Left kidney (tissue), 2 donors: ENCODE results near the gene PCID2. TPM values are rescaled to one million over a fixed set of nuclear protein-coding genes. Genes with fewer than 3 reads are reported as not detected.

Experiments used
- DNase-seq: peaks from one replicate; pipeline ENCODE4 v3.0.0-alpha.2; 2013
- polyA plus RNA-seq: library from polyadenylated mRNA; unstranded; fragments of 120-200 nt; gene quantifications from one replicate; pipeline ENCODE4 v1.2.1, GENCODE V29; 2013; ENCODE audit not compliant: insufficient read length

The PCID2 gene
- polyA plus RNA-seq, 1 donor, result 80.4 TPM

- DNase-seq, result no peak
These were observed 58.5 kb downstream of the PCID2 start for GRCh38 chr13:113149711-113150549.

DNA sequence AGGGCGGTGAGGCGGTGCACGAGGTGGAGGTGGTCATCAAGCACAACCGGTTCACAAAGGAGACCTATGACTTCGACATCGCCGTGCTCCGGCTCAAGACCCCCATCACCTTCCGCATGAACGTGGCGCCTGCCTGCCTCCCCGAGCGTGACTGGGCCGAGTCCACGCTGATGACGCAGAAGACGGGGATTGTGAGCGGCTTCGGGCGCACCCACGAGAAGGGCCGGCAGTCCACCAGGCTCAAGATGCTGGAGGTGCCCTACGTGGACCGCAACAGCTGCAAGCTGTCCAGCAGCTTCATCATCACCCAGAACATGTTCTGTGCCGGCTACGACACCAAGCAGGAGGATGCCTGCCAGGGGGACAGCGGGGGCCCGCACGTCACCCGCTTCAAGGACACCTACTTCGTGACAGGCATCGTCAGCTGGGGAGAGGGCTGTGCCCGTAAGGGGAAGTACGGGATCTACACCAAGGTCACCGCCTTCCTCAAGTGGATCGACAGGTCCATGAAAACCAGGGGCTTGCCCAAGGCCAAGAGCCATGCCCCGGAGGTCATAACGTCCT lies 59.4 kb downstream of the PCID2 start:
- DNase-seq, result no peak

DNA sequence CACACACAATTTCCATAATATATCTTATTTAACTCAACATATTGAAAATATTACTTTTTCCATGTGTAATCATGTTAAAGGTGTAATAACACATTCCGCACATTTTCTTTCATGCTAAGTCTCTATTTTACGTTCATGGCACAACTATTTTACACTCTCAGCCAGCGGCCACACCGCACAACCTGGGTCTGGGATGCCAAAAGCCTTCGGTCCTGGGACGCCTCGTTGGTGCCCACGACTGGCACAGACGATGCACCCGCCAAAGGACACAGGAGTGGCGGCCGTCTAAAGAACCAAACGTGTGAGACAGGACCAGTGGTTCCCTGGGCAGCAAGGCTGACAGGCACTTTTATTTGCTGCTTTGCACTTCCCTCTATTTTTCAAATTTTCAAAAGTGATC lies 60.1 kb downstream of the PCID2 start:
- no peak for DNase-seq

- DNase-seq, result no peak
These were observed 61.3 kb downstream of the PCID2 start for GRCh38 chr13:113147206-113147605.

DNA sequence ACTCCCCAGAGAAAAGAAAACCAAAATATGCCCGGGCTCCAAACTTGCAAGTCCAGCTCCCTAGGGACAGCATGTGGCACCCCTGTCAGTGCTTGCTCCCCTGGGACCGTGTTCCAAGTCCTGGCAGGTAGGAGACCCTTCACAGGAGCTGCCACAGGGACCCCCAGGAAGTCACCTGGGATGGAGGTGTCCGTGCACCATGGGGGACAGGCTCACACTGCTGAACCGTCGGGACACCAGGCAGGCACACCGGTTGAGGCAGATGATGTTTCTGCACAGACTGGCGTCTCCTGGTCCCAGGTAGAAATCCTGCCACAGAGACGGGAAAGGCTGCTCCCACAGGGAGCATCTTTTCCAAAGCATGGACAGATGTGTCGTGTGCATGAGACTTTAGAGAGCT lies 61.7 kb downstream of the PCID2 start:
- no peak for DNase-seq

- DNase-seq, result no peak
These were observed 62.4 kb downstream of the PCID2 start for GRCh38 chr13:113145911-113146598.

- no peak for DNase-seq
These were observed 63.0 kb downstream of the PCID2 start for GRCh38 chr13:113145496-113145895.

GRCh38 chr13:113144255-113144629 lies 64.2 kb downstream of the PCID2 start:
- DNase-seq, result no peak

DNA sequence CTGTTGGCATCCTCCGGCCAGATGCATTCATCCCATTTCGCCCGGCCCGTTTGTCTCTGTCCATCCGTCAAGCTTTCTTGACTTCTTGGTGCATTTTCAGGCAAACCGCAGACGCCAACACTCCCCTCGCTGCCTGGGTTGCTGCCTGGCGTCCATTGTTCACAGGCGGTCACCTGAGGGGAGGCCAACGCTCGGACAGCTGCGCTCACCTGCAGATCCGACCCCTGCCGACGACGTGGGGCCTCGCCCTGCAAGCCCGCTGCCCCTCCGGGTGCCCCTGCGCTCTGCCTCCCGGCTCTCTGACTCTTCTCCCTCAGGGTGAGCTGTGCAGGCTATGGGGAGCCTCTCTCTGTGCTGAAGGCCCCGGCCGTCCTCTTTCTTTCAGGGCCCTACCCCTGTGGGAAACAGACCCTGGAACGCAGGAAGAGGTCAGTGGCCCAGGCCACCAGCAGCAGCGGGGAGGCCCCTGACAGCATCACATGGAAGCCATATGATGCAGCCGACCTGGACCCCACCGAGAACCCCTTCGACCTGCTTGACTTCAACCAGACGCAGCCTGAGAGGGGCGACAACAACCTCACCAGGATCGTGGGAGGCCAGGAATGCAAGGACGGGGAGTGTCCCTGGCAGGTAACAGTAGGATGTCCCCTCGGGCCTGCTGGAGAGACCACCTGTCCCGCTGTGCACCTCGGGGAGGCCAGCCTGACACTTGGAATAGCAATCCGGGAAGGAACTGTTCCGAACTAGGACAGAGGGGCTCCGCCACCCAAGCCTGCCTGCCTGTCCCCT lies 64.8 kb downstream of the PCID2 start:
- no peak for DNase-seq

GRCh38 chr13:113142876-113143275 lies 65.6 kb downstream of the PCID2 start:
- DNase-seq, result no peak

DNA sequence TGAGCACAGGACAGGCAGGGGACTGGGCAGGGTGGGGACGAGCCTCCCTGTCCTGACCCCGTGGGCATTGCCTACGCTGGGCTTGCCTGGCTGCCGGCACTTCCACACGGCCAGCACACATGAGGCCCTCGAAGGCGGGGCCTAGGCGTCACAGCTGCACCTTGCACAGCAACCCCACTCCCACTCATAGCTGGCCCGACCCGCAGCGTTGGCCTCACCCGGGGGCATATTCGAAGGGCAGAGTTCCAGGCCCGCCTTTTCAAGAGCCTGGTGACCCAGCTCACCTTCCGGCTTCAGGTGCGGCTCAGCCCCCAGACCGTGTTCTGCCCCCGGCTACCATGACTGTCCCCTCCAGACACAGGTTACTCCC lies 66.9 kb downstream of the PCID2 start:
- no peak for DNase-seq

- DNase-seq, result no peak
These were observed 67.5 kb downstream of the PCID2 start for GRCh38 chr13:113140677-113141600.

- DNase-seq, result no peak
These were observed 68.9 kb downstream of the PCID2 start for GRCh38 chr13:113139577-113139976.

DNA sequence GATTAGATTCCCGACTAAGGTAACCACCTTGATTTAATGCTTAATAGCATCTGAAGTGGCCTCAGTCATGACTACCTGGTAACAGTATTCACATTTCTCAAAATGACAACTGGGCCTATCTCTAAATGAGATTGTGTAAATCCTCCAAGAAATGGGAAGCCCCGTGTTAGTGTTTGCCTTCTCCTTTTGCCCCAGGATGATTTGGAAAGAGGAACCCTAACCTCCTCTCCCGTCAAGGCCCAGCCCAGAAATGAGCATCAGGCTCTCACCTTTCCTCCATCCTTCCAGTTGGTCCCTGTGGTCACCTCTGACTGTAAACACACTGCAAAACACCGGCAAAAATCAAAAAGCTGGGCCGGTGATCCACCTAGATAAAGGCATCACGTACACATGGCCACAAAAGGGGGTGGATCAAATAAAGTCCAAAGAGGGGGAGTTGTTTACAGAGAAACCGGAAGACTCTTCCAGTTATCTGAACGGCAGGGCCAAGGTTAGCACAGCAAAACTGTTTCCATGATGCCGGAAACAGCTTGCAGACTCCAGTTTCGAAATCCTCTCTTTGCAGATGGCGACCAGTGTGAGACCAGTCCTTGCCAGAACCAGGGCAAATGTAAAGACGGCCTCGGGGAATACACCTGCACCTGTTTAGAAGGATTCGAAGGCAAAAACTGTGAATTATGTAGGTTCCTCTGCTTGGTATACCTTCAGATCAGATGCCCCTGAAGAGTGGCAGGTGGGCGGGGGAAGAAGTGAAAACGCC lies 69.5 kb downstream of the PCID2 start:
- no peak for DNase-seq

GRCh38 chr13:113137691-113138298 lies 70.7 kb downstream of the PCID2 start:
- DNase-seq, result no peak

GRCh38 chr13:113135281-113135760 lies 73.1 kb downstream of the PCID2 start:
- no peak for DNase-seq

DNA sequence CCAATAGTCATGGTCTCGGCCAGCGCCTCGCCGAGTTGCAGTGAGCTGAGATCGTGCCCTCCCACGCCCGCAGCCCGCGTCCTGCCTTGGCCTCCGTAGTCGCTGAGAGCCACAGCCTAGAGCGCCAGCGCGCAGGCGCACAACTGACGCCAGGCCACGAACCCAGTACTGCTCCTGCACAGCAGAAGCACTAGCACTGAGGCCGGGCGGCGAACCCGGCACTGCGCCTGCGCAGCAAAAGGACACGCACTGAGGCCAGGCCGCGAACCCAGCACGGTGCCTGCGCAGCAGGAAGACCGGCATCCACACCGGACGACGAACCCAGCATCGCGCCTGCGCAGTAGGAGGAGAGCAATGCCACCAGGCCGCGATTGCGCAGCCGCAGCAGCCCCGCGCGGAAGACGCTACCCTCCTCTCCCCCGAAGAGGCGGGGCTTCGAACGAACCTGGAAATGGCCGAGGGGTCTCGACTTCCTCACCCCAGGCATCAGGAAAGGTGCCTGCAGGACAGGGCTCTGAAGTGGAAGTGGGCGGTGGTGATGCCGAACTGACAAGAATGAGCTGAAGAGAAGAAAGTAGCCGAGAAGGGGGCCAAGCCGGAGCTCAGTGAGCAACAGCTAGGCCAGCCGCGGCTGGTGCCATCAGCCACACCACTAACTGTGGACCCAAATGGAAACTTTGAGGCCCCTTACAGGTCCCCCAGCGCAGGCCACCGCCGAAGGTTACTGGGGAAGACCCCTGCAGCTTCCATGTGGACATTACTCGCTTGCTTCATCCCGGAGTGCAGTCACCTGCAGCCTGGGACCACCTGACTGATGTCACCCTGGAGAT lies 78.3 kb downstream of the PCID2 start:
- no peak for DNase-seq

- DNase-seq, result no peak
These were observed 79.0 kb downstream of the PCID2 start for GRCh38 chr13:113129480-113129879.
